Stimulated activated naive B cell treated with anti-CD40 and anti-IgM and Interleukin-4, amounts not matched to agents 10 μg/mL and 1 μg/mL and 100 μg/mL, for 72 hours (primary cell): ENCODE results near the gene TMEM60.
"Not testable (repeated sequence)": the region's sequence is repeated elsewhere in the genome, so short reads cannot be mapped to it uniquely, and the experiment has no call there.

ENCODE experiments used
- ATAC-seq, 2 donors: fragments of 150-1000 bp; cut with Tn5 transposase; replicated peaks; 2 replicates each; pipeline ENCODE4 v1.10.0; 2021; ENCODE audit warnings: moderate library complexity in 1 of 2
- DNase-seq: peaks from one replicate; pipeline ENCODE4 v3.0.0; 2021
- H3K27ac Mint-ChIP-seq: one replicate; pipeline ENCODE4 v1.8.0; 2022; ENCODE audit warnings: mild to moderate bottlenecking, mixed read lengths
- H3K27me3 Mint-ChIP-seq, 2 donors: one replicate each; pipeline ENCODE4 v1.8.0; 2022; ENCODE audit warnings: mixed read lengths in 2 of 2
- H3K36me3 Mint-ChIP-seq, 2 donors: one replicate each; pipeline ENCODE4 v1.8.0; 2022; ENCODE audit warnings: mixed read lengths in 2 of 2, mild to moderate bottlenecking in 1 of 2
- H3K4me1 Mint-ChIP-seq, 2 donors: one replicate each; pipeline ENCODE4 v1.8.0; 2022; ENCODE audit warnings: mixed read lengths in 2 of 2, mild to moderate bottlenecking in 1 of 2
- H3K4me3 Mint-ChIP-seq, 2 donors: one replicate each; pipeline ENCODE4 v1.8.0; 2022; ENCODE audit warnings: mild to moderate bottlenecking in 2 of 2, mixed read lengths in 2 of 2, moderate library complexity in 1 of 2
- H3K9me3 Mint-ChIP-seq, 2 donors: one replicate each; pipeline ENCODE4 v1.8.0; 2022; ENCODE audit warnings: mixed read lengths in 2 of 2, mild to moderate bottlenecking in 1 of 2

The TMEM60 gene

DNA sequence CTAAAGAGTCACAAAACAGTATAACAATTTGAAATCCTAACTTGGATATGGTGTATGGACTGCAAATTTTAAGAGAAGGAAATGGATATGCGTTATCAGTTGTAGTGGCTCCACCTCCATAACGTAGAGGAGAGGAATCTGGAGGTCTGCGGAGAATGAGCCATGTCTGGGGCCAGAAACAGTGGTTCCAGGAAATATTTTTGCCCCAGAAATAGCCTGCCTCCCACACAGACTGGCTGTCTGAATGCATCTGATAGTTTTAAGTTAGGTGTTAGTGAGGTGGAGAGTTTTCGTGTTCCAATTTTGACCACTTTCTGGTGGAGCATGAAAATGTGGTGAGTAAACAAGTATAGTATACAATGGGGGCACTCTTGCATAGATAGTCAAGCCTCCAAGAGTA, 1.9 kb upstream of the TMEM60 start:
- Mint-ChIP-seq H3K4me3 (peak overlapping the region; percentile 98 to 99), H3K36me3 (peaks cover 21 to 41% of the 10 kb centered on the region in 2 donors), H3K9me3 (peaks cover 4% of the 10 kb centered on the region in 2 donors), H3K4me1 (peaks cover 34 to 73% of the 10 kb centered on the region in 2 donors), H3K27me3 (no peaks in the 10 kb centered on the region), H3K27ac (peak overlapping the region; percentile 98)
- DNase-seq: peak; percentile 36
- ATAC-seq: peak; percentile 1

DNA sequence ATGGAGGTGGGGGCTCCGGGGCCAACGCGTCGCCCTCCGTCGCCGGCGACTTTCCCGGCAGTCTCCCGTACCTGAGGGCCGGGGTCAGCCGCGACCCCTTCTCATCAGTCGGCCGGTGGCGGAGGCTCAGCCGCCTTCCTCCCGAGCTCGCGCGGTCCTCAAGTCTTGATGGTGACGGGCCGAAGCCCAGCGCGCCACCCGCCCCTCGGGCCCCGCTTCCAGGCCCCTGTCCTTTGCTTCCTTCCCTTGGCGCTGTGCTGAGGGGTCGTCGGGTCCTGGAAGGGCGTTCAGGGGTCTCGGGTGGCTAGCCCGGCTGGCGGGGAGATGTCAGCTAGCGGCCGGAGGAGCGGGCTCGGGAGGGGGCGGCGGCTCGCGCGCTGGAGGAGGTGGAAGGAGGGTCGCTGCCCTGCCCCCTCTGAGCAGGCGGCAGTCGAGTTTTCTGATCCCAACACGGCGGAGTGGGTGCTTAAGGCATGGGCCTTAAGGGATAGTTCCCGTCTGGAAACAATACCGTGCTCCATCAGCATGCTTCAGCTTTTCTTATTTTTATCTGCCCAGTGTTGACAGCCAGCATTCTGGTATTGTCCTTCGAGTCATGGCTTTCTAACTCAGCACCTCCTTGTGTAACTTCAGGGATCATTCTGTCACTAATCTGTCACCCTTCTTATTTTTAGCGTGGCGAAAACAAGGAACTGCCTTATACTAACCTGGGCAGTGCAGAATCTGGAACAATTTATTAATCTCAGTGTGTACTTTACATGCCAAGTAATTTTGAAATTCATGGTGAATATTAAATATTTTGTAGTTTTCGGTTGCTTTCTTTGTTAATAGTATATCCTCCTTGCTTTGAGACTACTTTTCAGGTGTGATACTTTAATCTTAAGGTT, 1.1 kb upstream of the TMEM60 start:
- peak overlapping the region; percentile 98 to 99 for H3K4me3 Mint-ChIP-seq
- H3K4me1 Mint-ChIP-seq: peaks cover 33 to 73% of the 10 kb centered on the region in 2 donors
- peak overlapping the region; percentile 98 for H3K27ac Mint-ChIP-seq
- no peaks in the 10 kb centered on the region for H3K27me3 Mint-ChIP-seq
- peak; percentile 24 for DNase-seq
- peak; percentile 0 to 1 for ATAC-seq
- peaks cover 21 to 39% of the 10 kb centered on the region in 2 donors for H3K36me3 Mint-ChIP-seq
- peaks cover 0 to 2% of the 10 kb centered on the region in 2 donors for H3K9me3 Mint-ChIP-seq

DNA sequence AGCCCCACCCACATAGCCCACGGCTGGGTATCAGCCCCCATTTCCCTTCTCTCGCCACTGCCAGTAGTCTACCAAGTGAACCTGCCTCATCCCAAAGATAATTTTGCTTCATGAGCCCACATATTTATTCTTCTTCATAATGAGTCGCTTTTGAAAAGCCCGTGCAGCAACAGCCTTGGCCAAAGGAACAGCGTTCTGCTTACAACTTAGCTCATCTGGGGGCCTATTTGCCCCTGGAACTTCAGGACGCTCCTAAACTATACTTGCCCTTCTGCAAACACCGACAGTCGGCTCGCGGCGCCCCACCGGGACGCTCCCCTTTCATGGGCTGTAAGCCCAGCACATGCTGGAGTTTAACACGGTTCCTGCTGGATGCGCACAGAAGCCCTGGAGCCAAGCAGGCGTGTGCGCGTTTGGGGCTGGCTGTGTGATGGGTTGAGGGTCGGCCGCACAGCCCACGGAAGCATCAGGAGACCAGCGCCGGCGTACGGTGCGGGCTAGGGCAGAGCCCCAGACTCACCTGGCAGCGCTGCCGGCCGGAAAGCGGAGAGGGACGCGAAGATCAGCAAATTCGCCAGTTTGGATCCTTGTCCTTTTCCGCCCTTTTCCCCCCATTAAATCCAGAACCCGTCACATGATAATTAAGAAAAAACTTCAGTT, 370 bp downstream of the TMEM60 start:
- Mint-ChIP-seq H3K27me3 (no peaks in the 10 kb centered on the region), H3K9me3 (no peaks in the 10 kb centered on the region), H3K36me3 (peaks cover 20 to 38% of the 10 kb centered on the region in 2 donors), H3K4me1 (peaks cover 33 to 66% of the 10 kb centered on the region in 2 donors), H3K4me3 (peak overlapping the region; percentile 98 to 99), H3K27ac (peak overlapping the region; percentile 98)
- ATAC-seq (peak; percentile 37 to 41), DNase-seq (no peak)

DNA sequence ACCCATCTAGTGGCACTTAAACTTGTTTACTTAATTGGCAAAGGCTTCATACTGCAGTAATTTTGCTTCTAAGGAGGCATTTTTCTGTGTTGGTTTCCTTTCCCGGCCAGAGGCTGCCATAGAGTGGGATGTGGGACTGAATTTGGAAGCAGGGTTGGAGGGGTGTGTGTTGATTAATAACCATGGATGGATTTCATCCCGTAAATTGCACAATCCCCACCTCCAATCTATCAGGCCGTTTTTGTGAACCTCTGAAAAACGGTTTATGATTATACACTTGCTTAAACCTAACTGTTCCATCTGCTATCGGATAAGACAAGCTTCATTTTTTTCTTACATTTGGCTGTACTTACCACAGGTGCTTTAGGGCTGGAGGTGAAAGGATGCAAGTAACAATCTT, 1.3 kb downstream of the TMEM60 start:
- DNase-seq: no peak
- H3K27ac Mint-ChIP-seq: peak overlapping the region; percentile 37
- H3K9me3 Mint-ChIP-seq: no peaks in the 10 kb centered on the region
- no peaks in the 10 kb centered on the region for H3K27me3 Mint-ChIP-seq
- H3K36me3 Mint-ChIP-seq: peaks cover 19 to 28% of the 10 kb centered on the region in 2 donors
- H3K4me1 Mint-ChIP-seq: peaks cover 26 to 57% of the 10 kb centered on the region in 2 donors
- ATAC-seq: no peak
- peak overlapping the region; percentile 98 to 99 for H3K4me3 Mint-ChIP-seq

DNA sequence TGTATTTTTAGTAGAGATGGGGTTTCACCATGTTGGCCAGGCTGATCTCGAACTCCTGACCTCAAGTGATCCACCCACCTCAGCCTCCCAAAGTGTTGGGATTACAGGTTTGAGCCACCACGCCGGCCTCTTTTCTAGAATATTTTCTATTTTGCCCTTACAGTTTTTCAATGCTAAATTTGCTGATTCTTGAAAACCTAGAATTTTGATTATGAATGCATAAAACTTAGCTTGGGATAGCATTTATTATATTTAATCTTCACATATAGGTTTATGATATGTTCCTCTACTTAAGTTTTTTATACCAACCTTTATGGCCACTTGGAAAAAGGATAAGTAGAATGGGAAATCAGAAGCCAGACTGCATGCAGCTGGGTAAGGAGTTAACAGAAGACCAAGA, 2.1 kb downstream of the TMEM60 start:
- no peak for DNase-seq
- Mint-ChIP-seq H3K9me3 (no peaks in the 10 kb centered on the region), H3K4me1 (peaks cover 25 to 50% of the 10 kb centered on the region in 2 donors), H3K27me3 (no peaks in the 10 kb centered on the region), H3K4me3 (peak overlapping the region; percentile 98 to 99), H3K36me3 (peaks cover 18 to 30% of the 10 kb centered on the region in 2 donors), H3K27ac (no peak overlapping the region)
- no peak for ATAC-seq

DNA sequence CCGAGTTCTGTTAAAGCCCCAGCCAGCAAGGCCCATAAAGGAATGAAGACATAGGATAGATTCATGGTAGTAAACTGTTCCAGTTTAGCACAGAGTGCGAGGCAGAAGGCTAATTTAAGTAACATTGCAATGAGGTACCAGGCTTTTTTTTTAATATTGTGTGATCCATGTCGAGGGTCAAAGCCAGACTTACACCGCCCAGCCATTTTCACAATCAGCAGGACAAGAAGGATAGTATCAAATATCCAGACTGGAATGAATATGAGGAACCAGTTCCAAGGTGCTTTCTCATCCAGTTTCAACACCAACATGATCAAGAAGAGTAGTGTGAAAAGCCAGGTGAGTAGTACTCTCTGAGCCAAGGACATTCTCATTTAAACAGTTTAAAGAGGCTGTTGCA, 4.2 kb downstream of the TMEM60 start:
- H3K27me3 Mint-ChIP-seq: no peaks in the 10 kb centered on the region
- DNase-seq: no peak
- H3K4me1 Mint-ChIP-seq: peaks cover 19 to 36% of the 10 kb centered on the region in 2 donors
- no peak for ATAC-seq
- peak overlapping the region; percentile 59 for H3K27ac Mint-ChIP-seq
- no peak overlapping the region for H3K4me3 Mint-ChIP-seq
- no peaks in the 10 kb centered on the region for H3K9me3 Mint-ChIP-seq
- peaks cover 16 to 26% of the 10 kb centered on the region in 2 donors for H3K36me3 Mint-ChIP-seq

DNA sequence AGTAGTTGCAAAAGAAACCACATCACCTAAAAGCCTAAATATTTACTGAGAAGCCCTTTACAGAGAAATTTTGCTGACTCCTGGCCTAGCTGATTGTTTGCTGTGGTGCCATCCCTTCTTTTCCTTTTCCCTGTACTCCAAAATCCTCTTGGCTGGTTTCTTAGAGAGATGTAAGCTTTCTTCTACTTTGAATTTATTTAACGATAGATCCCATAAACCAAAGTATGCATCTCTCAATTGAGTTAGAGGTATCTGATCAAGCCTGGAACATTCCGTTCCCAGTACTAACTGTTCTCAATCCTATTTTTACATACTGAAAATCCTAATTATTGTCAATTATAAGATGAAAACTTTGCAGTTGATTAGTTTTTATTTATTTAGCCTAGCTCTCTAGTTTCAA, 6.3 kb downstream of the TMEM60 start:
- Mint-ChIP-seq H3K4me1 (peaks cover 20 to 33% of the 10 kb centered on the region in 2 donors), H3K9me3 (no peaks in the 10 kb centered on the region), H3K27ac (no peak overlapping the region), H3K4me3 (no peak overlapping the region), H3K36me3 (peaks cover 15 to 27% of the 10 kb centered on the region in 2 donors), H3K27me3 (no peaks in the 10 kb centered on the region)
- ATAC-seq: no peak
- no peak for DNase-seq

DNA sequence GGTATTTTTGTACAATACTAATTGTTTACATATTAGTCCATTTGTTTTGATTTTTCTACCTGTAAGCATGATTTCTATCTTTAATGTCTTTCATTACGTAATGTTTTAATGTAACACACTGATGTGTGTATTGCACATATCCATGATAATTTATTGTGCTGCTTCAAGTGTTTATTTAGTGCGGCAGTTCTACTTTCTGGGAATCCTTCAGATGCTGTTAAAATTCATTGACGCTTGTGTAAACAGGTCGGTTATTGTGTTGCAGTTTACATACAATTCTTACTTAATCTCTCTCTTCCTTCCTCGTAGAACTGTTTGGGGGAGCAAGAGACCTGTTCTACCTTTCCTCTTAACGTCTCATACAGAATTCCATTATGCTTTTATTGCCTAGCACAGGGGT, 6.9 kb downstream of the TMEM60 start:
- H3K27ac Mint-ChIP-seq: no peak overlapping the region
- peaks cover 15 to 23% of the 10 kb centered on the region in 2 donors for H3K36me3 Mint-ChIP-seq
- ATAC-seq: no peak

DNA sequence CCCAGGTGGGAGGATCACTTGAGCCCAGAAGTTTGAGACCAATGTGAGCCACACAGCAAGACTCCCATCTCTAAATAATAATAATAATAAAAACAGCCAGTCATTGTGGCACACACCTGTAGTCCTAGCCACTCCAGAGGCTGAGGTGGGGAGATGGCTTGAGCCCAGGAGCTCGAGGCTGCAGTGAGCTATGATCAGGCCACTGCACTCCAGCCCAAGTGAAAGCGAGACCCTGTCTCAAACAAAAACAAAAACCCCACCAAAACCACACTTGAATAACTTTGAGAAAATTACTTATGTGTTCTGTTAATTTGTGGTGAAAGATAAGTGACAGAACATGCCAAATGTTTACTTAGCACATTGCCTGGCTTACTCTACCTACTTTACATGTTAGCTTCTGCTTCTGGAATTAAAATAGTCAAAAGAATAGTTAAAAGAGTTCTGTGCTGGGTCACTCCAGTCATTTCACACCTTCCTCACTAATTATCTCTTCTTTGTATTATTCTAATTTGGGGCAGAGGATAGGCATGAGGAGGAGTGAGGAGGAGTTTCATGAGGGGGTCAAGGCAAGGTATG, 9.8 kb downstream of the TMEM60 start:
- H3K9me3 Mint-ChIP-seq: no peaks in the 10 kb centered on the region
- H3K4me3 Mint-ChIP-seq: no peak overlapping the region
- DNase-seq (no peak), ATAC-seq (peak; percentile 21 to 39)
- peak overlapping the region; percentile 26 for H3K27ac Mint-ChIP-seq
- H3K27me3 Mint-ChIP-seq: no peaks in the 10 kb centered on the region
- peaks cover 20 to 31% of the 10 kb centered on the region in 2 donors for H3K36me3 Mint-ChIP-seq
- H3K4me1 Mint-ChIP-seq: peaks cover 11 to 21% of the 10 kb centered on the region in 2 donors

More for the DNA sequence above, 6.9 kb downstream of the TMEM60 start:
- no peaks in the 10 kb centered on the region for H3K9me3 Mint-ChIP-seq
- H3K4me1 Mint-ChIP-seq: peaks cover 17 to 26% of the 10 kb centered on the region in 2 donors
- no peak for DNase-seq
- no peaks in the 10 kb centered on the region for H3K27me3 Mint-ChIP-seq
- H3K4me3 Mint-ChIP-seq: no peak overlapping the region

DNA sequence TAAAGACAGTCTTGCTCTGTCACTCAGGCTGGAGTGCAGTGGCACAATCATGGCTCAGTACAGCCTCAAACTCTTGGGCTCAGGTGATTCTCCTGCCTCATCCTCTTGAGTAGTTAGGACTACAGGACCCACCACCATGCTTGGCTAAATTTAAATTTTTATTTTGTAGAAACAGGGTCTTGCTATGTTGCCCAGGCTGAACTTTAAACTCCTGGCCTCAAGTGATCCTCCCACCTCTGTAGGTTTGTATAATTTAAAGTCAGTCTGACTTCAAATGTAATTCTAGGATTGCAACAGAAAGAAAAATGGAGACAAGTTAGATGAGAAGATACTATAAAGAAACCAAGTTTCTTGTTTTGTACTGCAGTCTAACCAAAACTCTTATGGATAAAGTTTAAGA, 11.5 kb downstream of the TMEM60 start:
- Mint-ChIP-seq H3K4me1 (peaks cover 11 to 21% of the 10 kb centered on the region in 2 donors), H3K4me3 (no peak overlapping the region), H3K9me3 (no peaks in the 10 kb centered on the region), H3K27ac (no peak overlapping the region), H3K27me3 (no peaks in the 10 kb centered on the region), H3K36me3 (peaks cover 22 to 36% of the 10 kb centered on the region in 2 donors)
- ATAC-seq (no peak), DNase-seq (no peak)

DNA sequence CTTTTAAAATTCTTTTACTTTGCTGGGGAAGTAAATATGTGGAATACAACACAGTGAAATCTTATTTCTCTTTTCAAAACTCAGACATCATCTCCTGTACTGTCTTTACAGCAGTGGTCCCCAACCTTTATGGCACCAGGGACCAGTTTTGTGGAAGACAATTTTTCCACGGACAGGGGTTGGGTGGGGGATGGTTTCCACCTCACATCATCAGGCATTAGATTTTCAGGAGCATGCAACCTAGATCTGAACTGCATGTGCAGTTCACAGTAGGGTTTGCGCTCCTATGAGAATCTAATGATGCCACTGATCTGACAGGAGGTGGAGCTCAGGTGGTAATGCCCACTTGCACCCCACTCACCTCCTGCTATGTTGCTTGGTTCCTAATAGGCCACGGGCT, 12.2 kb downstream of the TMEM60 start:
- Mint-ChIP-seq H3K4me3 (no peak overlapping the region), H3K36me3 (peaks cover 22 to 34% of the 10 kb centered on the region in 2 donors), H3K9me3 (no peaks in the 10 kb centered on the region), H3K4me1 (peaks cover 11 to 21% of the 10 kb centered on the region in 2 donors), H3K27ac (no peak overlapping the region), H3K27me3 (no peaks in the 10 kb centered on the region)
- DNase-seq (no peak), ATAC-seq (no peak)

DNA sequence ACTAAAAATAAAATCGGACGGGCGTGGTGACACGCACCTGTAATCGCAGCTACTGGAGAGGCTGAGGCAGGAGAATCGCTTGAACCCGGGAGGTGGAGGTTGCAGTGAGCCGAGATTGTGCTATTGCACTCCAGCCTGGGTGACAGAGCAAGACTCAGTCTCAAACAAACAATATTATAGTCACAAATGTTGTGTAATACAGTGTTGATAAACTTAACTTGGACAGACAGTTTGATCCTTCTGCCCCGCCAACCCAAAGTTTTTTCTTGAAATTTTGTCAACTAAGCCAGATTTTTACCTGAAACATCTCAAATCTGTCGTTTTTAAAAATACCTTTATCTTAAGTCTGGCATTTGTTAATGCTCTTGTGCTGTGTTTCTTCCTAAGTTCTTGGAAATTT, 13.8 kb downstream of the TMEM60 start:
- ATAC-seq, H3K9me3 Mint-ChIP-seq, H3K27me3 Mint-ChIP-seq, H3K4me3 Mint-ChIP-seq, H3K27ac Mint-ChIP-seq, DNase-seq: not testable (repeated sequence)
- peaks cover 21 to 38% of the 10 kb centered on the region in 2 donors for H3K36me3 Mint-ChIP-seq
- peaks cover 11 to 21% of the 10 kb centered on the region in 2 donors for H3K4me1 Mint-ChIP-seq

DNA sequence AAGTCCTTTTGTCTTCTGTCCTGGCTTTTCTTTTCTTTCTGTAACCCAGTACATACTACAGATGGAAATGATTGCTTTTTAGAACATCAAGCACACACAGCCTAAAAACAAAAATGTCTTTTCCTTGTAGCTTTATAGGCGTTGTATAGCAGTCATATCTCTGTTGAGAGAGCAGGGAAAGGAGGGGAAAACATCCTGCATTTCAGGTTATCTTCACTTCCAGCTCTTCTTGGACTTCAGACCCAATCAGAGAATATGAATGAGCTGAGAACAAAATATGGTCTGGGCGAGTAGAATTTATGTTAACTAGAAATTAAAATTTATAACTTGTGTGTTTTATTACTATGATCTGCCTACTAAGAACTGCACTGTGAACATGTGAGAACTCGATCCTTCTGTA, 14.7 kb downstream of the TMEM60 start:
- H3K4me3 Mint-ChIP-seq: no peak overlapping the region
- DNase-seq (no peak), ATAC-seq (no peak)
- peaks cover 8 to 16% of the 10 kb centered on the region in 2 donors for H3K4me1 Mint-ChIP-seq
- peak overlapping the region; percentile 9 for H3K27ac Mint-ChIP-seq
- H3K36me3 Mint-ChIP-seq: peaks cover 24 to 38% of the 10 kb centered on the region in 2 donors
- H3K27me3 Mint-ChIP-seq: no peaks in the 10 kb centered on the region
- H3K9me3 Mint-ChIP-seq: no peaks in the 10 kb centered on the region

DNA sequence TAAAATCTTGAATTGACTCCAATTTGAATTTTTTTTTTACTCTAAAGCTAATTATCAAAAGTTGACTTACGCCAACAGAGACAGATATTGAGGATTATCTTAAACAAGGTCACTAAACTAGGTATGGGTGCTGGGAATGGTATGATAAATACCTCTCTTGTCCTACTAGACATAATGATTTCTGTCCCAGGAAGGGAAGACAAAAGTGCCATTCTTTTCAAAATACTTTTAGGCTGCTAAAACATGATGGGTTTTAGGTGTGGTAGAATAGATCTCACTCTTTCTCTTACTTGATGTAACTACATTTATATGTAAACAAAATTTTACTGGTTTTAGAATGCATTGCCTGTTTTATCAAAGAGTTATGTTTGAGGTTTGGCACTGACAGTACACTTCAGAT, 15.1 kb downstream of the TMEM60 start:
- Mint-ChIP-seq H3K9me3 (no peaks in the 10 kb centered on the region), H3K36me3 (peaks cover 27 to 40% of the 10 kb centered on the region in 2 donors), H3K27me3 (no peaks in the 10 kb centered on the region), H3K4me1 (peaks cover 8 to 14% of the 10 kb centered on the region in 2 donors), H3K4me3 (no peak overlapping the region), H3K27ac (no peak overlapping the region)
- DNase-seq (no peak), ATAC-seq (no peak)
